ENCODE results near the gene PARVA. TPM values are rescaled to one million over a fixed set of nuclear protein-coding genes. Genes with fewer than 3 reads are reported as not detected.

The PARVA gene
- total RNA-seq, 1 donor from 2014 or later, result 15.0 TPM

DNA sequence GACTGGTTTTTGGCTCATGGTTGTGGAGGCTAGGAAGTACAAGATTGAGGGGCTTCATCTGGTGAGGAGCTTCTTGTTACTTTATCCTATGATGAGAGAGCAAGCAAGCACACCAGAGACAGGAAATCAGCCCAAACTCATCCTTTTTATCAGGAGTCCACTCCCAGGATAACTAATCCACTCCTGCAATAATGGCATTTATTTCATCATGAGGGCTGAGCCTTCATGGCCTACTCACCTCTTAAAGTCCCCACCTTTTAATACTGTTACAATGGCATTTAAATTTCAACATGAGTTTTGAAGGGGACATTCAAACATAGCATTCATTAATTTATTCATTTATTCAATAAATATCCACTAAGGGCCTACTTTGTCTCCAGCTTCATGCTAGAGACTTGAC is 60.9 kb downstream of the PARVA start:
- H3K36me3 Mint-ChIP-seq (ENCODE audit: unreplicated experiment), result peaks cover 5% of the 10 kb centered on the region
- no peak overlapping the region for H3K4me3 Mint-ChIP-seq (ENCODE audit: unreplicated experiment)
- H3K27ac Mint-ChIP-seq (ENCODE audit: unreplicated experiment), result no peak overlapping the region
- no peaks in the 10 kb centered on the region for H3K9me3 Mint-ChIP-seq (ENCODE audit: unreplicated experiment)
- peaks cover 12% of the 10 kb centered on the region for H3K4me1 Mint-ChIP-seq (ENCODE audit: low read depth, unreplicated experiment)
- peaks cover 3% of the 10 kb centered on the region for H3K27me3 Mint-ChIP-seq (ENCODE audit: unreplicated experiment)
- DNase-seq, result no peak
- TF ChIP-seq, protein P1, sequence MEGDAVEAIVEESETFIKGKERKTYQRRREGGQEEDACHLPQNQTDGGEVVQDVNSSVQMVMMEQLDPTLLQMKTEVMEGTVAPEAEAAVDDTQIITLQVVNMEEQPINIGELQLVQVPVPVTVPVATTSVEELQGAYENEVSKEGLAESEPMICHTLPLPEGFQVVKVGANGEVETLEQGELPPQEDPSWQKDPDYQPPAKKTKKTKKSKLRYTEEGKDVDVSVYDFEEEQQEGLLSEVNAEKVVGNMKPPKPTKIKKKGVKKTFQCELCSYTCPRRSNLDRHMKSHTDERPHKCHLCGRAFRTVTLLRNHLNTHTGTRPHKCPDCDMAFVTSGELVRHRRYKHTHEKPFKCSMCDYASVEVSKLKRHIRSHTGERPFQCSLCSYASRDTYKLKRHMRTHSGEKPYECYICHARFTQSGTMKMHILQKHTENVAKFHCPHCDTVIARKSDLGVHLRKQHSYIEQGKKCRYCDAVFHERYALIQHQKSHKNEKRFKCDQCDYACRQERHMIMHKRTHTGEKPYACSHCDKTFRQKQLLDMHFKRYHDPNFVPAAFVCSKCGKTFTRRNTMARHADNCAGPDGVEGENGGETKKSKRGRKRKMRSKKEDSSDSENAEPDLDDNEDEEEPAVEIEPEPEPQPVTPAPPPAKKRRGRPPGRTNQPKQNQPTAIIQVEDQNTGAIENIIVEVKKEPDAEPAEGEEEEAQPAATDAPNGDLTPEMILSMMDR (IDR thresholded peaks at IDR 0.05; ENCODE audit: partially characterized antibody, unreplicated experiment), result no peak

DNA sequence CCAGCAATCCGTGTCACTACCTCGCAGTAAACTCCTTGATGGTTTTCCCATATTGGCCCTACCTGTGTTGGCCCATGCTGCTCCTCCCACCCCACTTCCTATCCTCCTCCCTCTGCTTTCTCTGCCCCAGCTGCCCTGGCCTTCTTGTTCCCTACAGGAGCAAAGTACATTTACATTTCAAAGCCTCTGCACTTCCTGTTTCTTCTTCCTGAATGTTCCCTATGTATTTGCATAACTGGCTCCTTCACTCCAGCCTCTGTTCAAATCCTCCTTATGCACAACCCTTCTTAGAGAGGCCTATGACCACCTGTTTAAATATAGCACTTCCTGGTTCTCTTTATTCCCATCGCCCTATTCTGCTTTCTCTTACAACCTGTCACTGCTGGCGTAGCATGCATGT is 62.2 kb downstream of the PARVA start:
- TF ChIP-seq, protein P1 (IDR thresholded peaks at IDR 0.05; ENCODE audit: partially characterized antibody, unreplicated experiment), result no peak
- Mint-ChIP-seq H3K27ac (ENCODE audit: unreplicated experiment) (no peak overlapping the region), H3K36me3 (ENCODE audit: unreplicated experiment) (peaks cover 5% of the 10 kb centered on the region), H3K4me3 (ENCODE audit: unreplicated experiment) (no peak overlapping the region), H3K4me1 (ENCODE audit: low read depth, unreplicated experiment) (peaks cover 3% of the 10 kb centered on the region), H3K9me3 (ENCODE audit: unreplicated experiment) (no peaks in the 10 kb centered on the region), H3K27me3 (ENCODE audit: unreplicated experiment) (peaks cover 3% of the 10 kb centered on the region)
- DNase-seq, result no peak

DNA sequence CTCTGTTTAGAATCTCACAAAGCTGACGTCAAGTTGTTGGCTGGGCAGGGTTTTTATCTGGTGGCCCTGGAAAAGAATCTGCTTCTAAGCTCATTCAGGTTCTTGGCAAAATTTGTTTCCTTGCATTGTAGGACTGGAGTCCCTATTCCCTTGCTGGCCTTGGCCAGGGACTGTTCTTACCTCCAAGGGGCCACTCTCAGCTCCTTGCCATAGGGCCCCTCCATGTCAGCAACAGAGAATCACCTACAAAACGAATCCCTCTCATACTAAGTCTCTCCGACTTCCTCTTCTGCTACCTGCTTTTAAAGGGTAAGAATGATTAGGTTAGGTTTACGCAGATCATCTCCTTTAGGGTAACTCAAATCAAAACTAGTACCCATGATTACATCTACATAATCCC is 63.2 kb downstream of the PARVA start:
- Mint-ChIP-seq H3K4me1 (ENCODE audit: low read depth, unreplicated experiment) (peaks cover 2% of the 10 kb centered on the region), H3K27me3 (ENCODE audit: unreplicated experiment) (peaks cover 3% of the 10 kb centered on the region), H3K9me3 (ENCODE audit: unreplicated experiment) (no peaks in the 10 kb centered on the region), H3K4me3 (ENCODE audit: unreplicated experiment) (no peak overlapping the region), H3K36me3 (ENCODE audit: unreplicated experiment) (peaks cover 5% of the 10 kb centered on the region), H3K27ac (ENCODE audit: unreplicated experiment) (no peak overlapping the region)
- no peak for DNase-seq
- TF ChIP-seq, protein P1 (IDR thresholded peaks at IDR 0.05; ENCODE audit: partially characterized antibody, unreplicated experiment), result no peak

DNA sequence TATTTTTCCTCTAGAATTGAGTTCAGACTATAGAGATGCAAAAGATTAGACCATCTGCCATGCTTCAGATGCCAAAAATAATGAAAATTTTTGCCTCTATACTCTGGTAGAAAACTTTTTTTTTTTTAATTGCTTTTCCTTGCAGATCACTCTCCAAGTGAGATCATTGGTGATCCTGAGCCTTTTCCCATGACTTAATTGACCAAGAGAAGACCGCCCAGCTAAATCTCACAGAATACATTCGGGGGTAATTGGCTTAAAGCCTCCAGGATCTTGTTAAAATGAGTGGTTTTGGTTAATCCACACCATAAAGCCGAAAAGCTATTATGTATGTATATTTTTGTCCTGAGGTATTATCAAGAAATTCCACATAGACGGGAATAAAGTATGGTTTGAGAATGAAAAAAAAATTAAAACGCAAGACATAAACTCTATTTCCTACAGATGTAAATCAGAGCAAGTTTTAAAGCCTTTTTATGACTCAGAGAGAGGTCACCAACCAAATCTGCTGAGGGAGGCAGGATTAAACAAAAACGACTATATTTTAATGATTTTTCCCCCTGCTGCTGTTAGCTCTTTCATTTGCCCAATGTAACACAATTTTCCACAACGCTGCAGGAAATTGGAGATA is 64.0 kb downstream of the PARVA start:
- H3K9me3 Mint-ChIP-seq (ENCODE audit: unreplicated experiment), result no peaks in the 10 kb centered on the region
- DNase-seq, result no peak

DNA sequence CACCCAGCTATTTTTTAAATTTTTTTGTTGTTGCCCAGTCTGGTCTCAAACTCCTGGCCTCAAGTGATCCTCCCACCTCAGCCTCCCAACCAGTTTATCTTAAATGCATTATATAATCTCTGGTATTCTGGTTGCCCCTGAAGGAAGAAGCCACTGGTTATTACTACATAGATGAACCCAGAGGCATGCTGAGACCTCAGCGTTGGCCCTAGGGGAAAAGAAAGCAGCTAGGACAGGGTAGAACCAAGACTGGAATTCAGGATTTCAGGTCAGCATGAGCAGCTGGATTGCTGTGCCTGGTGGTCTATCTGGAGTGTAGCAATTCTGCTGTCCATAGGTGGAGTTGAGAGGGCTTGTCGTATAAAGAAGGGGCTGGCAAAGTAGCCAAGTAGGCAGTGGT is 67.2 kb downstream of the PARVA start:
- no peaks in the 10 kb centered on the region for H3K9me3 Mint-ChIP-seq (ENCODE audit: unreplicated experiment)
- peaks cover 2% of the 10 kb centered on the region for H3K4me1 Mint-ChIP-seq (ENCODE audit: low read depth, unreplicated experiment)
- H3K27me3 Mint-ChIP-seq (ENCODE audit: unreplicated experiment), result peaks cover 2% of the 10 kb centered on the region
- DNase-seq, result no peak
- no peak overlapping the region for H3K4me3 Mint-ChIP-seq (ENCODE audit: unreplicated experiment)
- TF ChIP-seq, protein P1 (IDR thresholded peaks at IDR 0.05; ENCODE audit: partially characterized antibody, unreplicated experiment), result no peak
- peaks cover 5% of the 10 kb centered on the region for H3K36me3 Mint-ChIP-seq (ENCODE audit: unreplicated experiment)
- no peak overlapping the region for H3K27ac Mint-ChIP-seq (ENCODE audit: unreplicated experiment)

More for the DNA sequence above, 64.0 kb downstream of the PARVA start:
- Mint-ChIP-seq H3K4me3 (ENCODE audit: unreplicated experiment) (no peak overlapping the region), H3K27me3 (ENCODE audit: unreplicated experiment) (peaks cover 3% of the 10 kb centered on the region), H3K4me1 (ENCODE audit: low read depth, unreplicated experiment) (peaks cover 2% of the 10 kb centered on the region), H3K27ac (ENCODE audit: unreplicated experiment) (no peak overlapping the region), H3K36me3 (ENCODE audit: unreplicated experiment) (peaks cover 5% of the 10 kb centered on the region)
- TF ChIP-seq, protein P1 (IDR thresholded peaks at IDR 0.05; ENCODE audit: partially characterized antibody, unreplicated experiment), result no peak
